Epithelial cell of proximal tubule (primary cell): ENCODE measurements around the gene FBXO36. TPM values are rescaled to one million over a fixed set of nuclear protein-coding genes. Genes with fewer than 3 reads are reported as not detected.

ENCODE experiments used
- DNase-seq: peaks from one replicate; pipeline ENCODE4 v3.0.0-alpha.2; 2011; ENCODE audit warnings: low read depth
- H3K4me3 ChIP-seq: 2 replicates; pipeline ENCODE4 v1.5.1; 2011; ENCODE audit warnings: low read depth, mild to moderate bottlenecking, low read length
- CTCF ChIP-seq: conservative IDR thresholded peaks from 2 replicates; pipeline ENCODE4 v1.5.1; 2012; ENCODE audit warnings: low read depth, mild to moderate bottlenecking, low read length
- total RNA-seq: library from RNA; depleted of rRNA; stranded (reverse); fragments of >200 nt; gene quantifications from 2 replicates; pipeline ENCODE4 v1.2.3, GENCODE V29; 2015

FBXO36 gene
- total RNA-seq, 1 donor from 2014 or later = 1.8 TPM

DNA sequence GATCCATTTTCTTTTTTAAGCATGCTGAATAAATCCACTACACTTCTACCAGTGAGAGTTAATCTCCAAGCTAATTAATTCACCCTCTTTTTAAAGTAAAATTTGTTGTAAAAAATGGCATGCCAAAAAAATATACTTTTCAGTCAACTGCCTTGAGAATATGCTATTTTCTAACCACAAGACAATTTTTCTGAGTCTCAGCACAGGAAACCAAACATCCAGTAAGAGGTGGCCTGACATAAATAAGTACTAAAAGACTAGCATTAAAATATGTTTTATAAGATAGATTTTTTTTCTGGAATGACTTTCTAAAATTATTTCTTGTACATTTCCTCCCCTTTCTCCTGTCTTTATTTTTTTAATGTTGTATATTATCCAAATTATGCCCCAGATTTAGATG is 2.9 kb downstream of the FBXO36 start:
- no peak for TF ChIP-seq CTCF
- no peak overlapping the region for H3K4me3 ChIP-seq
- DNase-seq = no peak

- no peak for TF ChIP-seq CTCF
- no peak for DNase-seq
- H3K4me3 ChIP-seq = no peak overlapping the region
Measured at GRCh38 chr2:229927817-229928321, 5.6 kb downstream of the FBXO36 start.

DNA sequence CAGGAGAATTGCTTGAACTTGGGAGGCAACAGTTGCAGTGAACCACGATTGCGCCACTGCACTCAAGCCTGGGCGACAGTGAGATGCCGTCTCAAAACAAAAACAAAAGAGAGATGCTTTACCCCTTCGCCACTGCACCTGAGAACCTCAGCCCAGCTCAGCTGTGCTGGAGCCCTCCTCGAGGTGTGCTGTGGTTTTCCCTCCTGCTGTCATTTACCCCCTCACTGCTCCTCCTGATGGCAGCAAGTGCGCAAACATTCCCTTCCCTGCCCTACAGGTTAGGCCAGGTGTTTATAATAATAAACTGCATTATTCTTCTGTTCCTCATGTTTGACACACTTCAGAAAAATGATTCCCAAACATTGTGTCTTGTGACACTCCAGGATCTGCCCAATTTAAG is 8.4 kb downstream of the FBXO36 start:
- no peak for DNase-seq
- H3K4me3 ChIP-seq = no peak overlapping the region
- TF ChIP-seq CTCF = no peak

DNA sequence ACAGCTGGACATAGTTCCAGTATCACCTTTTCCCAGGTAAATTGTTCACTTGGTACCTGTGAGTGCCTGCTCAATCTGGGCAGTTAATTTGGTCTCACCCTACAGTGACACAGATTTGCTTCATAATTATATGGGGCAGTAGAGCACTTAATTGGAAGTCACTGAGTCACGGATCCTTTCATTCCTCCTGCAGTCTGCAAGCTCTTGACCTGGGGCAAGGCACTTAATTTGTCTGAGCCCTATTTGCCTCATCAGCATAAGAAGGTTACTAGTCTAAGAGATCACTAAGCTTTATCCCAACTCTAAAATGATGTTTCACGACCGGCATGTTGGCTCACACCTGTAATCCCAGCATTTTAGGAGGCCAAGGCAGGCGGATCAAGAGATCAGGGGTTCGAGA is 8.9 kb downstream of the FBXO36 start:
- DNase-seq = no peak
- H3K4me3 ChIP-seq = no peak overlapping the region
- TF ChIP-seq CTCF = no peak

DNA sequence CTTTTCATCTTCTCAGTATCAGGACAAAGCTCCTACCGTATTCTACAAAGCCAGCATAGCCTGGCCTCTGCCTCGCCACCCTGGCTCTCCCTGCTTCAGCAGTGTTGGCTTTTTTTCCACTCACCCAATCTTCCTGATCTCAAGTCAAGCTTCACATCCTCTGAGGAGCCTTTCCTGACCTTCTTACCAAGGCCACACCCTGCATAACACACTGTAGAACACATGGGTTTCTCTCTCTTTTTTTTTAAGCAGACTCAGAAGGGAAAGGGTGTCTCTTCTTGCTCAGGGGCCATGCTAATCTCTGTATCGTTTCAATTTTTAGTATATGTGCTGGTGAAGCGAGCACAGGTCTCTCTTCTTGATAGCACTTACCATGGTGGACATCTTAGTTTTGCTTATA is 15.2 kb downstream of the FBXO36 start:
- TF ChIP-seq CTCF = no peak
- DNase-seq = no peak
- no peak overlapping the region for H3K4me3 ChIP-seq

GRCh38 chr2:229942671-229943070 is 20.4 kb downstream of the FBXO36 start:
- no peak overlapping the region for H3K4me3 ChIP-seq
- no peak for TF ChIP-seq CTCF
- no peak for DNase-seq

DNA sequence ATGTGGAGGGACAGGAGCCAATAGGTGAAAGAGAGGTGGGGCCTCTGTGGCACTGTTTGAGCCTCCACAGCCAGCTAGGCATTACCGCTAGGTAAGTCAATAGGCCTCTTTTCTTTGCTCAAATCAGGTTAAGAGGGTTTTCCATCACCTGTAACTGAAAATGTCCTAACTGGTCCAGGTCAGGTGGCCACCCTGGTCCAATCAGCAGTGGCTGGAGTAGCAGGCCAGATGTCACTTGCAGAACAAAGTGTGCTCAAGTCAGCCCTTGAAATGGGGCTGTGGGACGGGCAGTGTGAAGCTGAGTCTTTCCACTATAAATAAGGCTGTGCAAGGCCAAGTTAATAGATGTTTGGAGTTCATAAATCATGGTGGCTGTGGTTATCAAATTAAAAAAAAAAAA is 20.9 kb downstream of the FBXO36 start:
- no peak overlapping the region for H3K4me3 ChIP-seq
- no peak for TF ChIP-seq CTCF
- no peak for DNase-seq
